Eye (tissue), 1 donor: ENCODE results near the gene NALCN.

Experiments used
- DNase-seq: peaks from one replicate; pipeline ENCODE4 v3.0.0-alpha.2; 2015

The NALCN gene

GRCh38 chr13:101271681-101272245 is 144.5 kb downstream of the NALCN start:
- DNase-seq, result no peak

GRCh38 chr13:101267656-101268055 is 148.7 kb downstream of the NALCN start:
- no peak for DNase-seq

- no peak for DNase-seq
Measured at GRCh38 chr13:101265934-101266333, 150.4 kb downstream of the NALCN start.

DNA sequence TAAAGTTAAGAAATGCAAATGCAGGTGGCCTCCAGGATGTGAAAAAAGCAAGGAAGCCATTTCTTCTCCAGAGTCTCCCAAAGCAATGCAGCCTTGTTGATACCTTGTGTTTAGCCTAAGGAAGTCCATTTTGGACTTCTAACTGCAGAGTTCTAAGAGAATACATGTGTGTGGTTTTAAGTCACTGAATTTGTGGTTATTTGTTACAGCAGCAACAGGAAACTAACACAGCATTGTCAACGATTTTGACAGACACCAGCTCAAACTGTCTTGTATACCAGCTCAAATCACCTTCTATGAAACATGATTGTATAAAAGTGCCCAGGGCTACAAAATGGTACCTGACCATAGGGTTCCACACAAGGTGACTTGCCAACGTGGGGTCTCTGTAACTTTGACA is 151.4 kb downstream of the NALCN start:
- no peak for DNase-seq

DNA sequence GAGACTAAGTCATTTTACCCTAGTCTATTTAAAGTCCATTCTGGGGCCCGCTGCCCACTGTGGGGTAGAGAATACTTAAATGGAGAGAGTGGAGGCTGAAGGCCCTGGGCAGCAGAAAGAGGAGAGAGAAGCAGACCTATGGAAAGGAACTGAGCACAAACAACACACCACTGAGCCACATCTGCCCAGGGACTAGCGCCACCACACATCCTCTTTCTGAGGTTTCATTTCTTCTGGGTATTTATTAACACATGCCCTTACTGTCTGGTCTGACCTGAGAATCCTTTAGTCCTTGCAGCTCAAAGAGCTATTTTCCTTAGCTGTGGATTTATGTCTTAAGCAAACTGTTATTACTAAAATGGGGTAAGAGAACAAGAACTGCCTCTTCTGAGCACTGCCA is 154.0 kb downstream of the NALCN start:
- no peak for DNase-seq

DNA sequence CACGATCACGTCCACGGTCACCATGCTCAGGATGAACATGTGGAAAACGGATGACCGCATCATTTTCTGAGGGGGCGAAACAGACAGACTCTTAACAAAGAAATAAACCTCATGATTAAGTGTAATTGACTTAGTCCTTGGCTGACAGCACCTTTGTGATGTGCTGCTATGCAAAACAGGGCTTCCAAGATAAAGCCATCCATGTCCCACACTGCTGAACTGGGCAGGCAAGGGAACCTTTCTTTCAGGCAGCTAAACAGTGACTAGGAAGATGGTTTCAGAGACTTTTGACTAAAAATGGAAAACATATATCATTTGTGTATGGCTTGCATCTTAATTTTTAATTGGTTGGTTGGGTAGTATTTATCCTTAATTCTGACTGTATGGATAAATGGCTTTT is 157.8 kb downstream of the NALCN start:
- no peak for DNase-seq

- DNase-seq, result peak; percentile 65
Measured at GRCh38 chr13:101258071-101258470, 158.2 kb downstream of the NALCN start.

- no peak for DNase-seq
Measured at GRCh38 chr13:101248739-101249514, 167.4 kb downstream of the NALCN start.

GRCh38 chr13:101242720-101243119 is 173.6 kb downstream of the NALCN start:
- DNase-seq, result no peak

GRCh38 chr13:101238555-101238954 is 177.8 kb downstream of the NALCN start:
- no peak for DNase-seq

GRCh38 chr13:101231751-101232428 is 184.4 kb downstream of the NALCN start:
- no peak for DNase-seq

GRCh38 chr13:101230271-101230890 is 185.9 kb downstream of the NALCN start:
- DNase-seq, result no peak

- no peak for DNase-seq
Measured at GRCh38 chr13:101219609-101220265, 196.6 kb downstream of the NALCN start.

DNA sequence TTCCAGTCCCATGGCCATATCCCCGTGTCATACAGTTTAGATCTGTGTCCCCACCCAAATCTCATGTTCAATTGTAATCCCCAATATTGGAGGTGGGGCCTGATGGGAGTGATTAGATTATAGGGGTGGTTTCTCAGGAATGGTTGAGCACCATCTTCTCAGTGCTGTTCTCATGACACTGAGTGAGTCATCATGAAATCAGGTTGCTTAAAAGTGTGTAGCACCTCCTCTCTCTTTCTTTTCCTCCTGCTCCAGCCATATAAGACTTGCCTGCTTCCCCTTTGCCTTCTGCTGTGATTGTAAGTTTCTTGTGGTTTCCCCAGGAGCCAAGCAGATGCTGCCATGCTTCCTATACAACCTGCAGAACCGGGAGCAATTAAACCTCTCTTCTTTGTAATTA is 197.8 kb downstream of the NALCN start:
- no peak for DNase-seq

- no peak for DNase-seq
Measured at GRCh38 chr13:101217086-101217485, 199.2 kb downstream of the NALCN start.

DNA sequence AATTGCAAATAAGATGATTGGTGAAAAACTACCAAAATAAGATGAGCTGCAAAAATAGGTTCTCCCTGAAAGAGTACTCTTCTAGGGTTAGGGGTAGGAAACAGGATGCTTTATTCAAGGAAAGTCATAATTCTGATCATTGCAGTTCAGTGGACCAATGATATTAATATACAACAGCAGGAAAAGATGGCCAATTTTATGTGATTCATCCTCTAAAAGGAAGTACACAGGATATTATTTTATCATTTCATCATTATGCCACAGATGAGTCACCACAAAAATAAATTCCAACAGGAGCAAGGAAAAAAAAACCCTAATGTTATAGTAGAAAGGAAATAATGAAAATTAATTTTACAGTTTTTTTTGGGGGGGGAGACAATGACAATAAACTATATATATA is 205.0 kb downstream of the NALCN start:
- DNase-seq, result no peak

DNA sequence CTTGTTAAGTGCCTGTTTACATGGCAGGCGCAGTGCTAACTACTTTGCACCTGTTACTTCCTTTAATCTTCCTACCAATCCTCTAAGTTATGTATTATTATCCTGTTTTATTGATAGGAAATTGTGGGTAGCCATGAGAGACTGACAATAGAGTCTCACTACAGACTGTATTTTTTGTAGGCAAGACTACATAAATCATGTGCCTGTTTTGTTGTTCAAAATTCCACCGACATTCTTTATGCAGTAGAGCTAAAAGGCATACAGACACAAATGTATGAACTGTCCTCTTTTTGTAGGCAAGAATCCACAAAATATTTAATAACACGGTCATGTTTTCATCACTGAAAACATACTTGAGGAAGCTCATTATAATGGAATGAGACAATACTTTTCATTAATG is 205.5 kb downstream of the NALCN start:
- no peak for DNase-seq

- DNase-seq, result no peak
Measured at GRCh38 chr13:101209206-101209893, 207.0 kb downstream of the NALCN start.

- DNase-seq, result no peak
Measured at GRCh38 chr13:101205408-101205807, 210.9 kb downstream of the NALCN start.

- no peak for DNase-seq
Measured at GRCh38 chr13:101204270-101205020, 211.9 kb downstream of the NALCN start.

GRCh38 chr13:101202590-101202989 is 213.7 kb downstream of the NALCN start:
- DNase-seq, result no peak

GRCh38 chr13:101190976-101191375 is 225.3 kb downstream of the NALCN start:
- no peak for DNase-seq
